Left lung (tissue), 10 donors: ENCODE measurements around the gene CTLA4. TPM values are rescaled to one million over a fixed set of nuclear protein-coding genes. Genes with fewer than 3 reads are reported as not detected.
A peak's percentile ranks its signal among the peaks of the same experiment; 100 is the strongest.

Source experiments
- ATAC-seq: fragments of 200-7000 bp; cut with Tn5 transposase; one replicate; pipeline ENCODE4 v1.9.1; 2020; ENCODE audit warnings: moderate library complexity
- DNase-seq, 4 donors: peaks; one replicate each; pipeline ENCODE4 v3.0.0-alpha.2; 2013 to 2020
- H3K27ac ChIP-seq, 2 donors: fragments of 200-600 bp; sonication (generic) in 1 of 2; one replicate each; pipeline versions ENCODE4 v1.5.0 to v1.8.0; 2020 to 2021
- H3K27me3 ChIP-seq, 2 donors: fragments of 200-600 bp; sonication (generic) in 1 of 2; one replicate each; pipeline versions ENCODE4 v1.5.0 to v1.8.0; 2020 to 2021
- H3K36me3 ChIP-seq, 2 donors: fragments of 200-600 bp; sonication (generic) in 1 of 2; one replicate each; pipeline versions ENCODE4 v1.5.0 to v1.8.0; 2020 to 2021
- H3K4me1 ChIP-seq, 2 donors: fragments of 200-600 bp; one replicate each; pipeline ENCODE4 v1.8.0; 2021
- H3K4me3 ChIP-seq, 2 donors: fragments of 200-600 bp; sonication (generic) in 1 of 2; one replicate each; pipeline versions ENCODE4 v1.5.0 to v1.8.0; 2020 to 2021; ENCODE audit warnings: mild to moderate bottlenecking in 1 of 2
- H3K9me3 ChIP-seq, 2 donors: fragments of 200-600 bp; sonication (generic) in 1 of 2; one replicate each; pipeline versions ENCODE4 v1.5.0 to v1.8.0; 2020 to 2021
- intact Hi-C, 2 donors: fragments of 100-400 bp; cut with DNase I; formaldehyde crosslinking; loops; one replicate each; pipeline versions ENCODE4 v1.11.2 to v1.14.2; 2022
- polyA plus RNA-seq, 6 donors: library from polyadenylated mRNA; unstranded; fragments of 120-200 nt; gene quantifications; one replicate each; pipeline ENCODE4 v1.2.1, GENCODE V29; 2013; ENCODE audit not compliant: insufficient read length in 6 of 6
- total RNA-seq, 2 donors: library from RNA; stranded (reverse); fragmentation: NEBNext Ultra II Directional; extraction: Animal tissue kit (Norgen Biotek cat#: 25700); gene quantifications; one replicate each; pipeline ENCODE4 v1.2.1, GENCODE V29; 2021
- TF ChIP-seq, protein P1 (sequence below), 2 donors: fragments of 200-600 bp; sonication (generic) in 1 of 2; IDR thresholded peaks; one replicate each; pipeline versions ENCODE4 v1.5.0 to v1.8.0; 2021; ENCODE audit warnings: antibody characterized with exemption in 2 of 2
- donor health status: DM: no; HTN: yes; CAD: no.
- donor health status: DM: no; HTN: no; CAD: no.

Gene CTLA4
- total and polyA plus RNA-seq, 8 donors: 0.17 to 1.4 (median 0.40) TPM; not detected in 1

DNA sequence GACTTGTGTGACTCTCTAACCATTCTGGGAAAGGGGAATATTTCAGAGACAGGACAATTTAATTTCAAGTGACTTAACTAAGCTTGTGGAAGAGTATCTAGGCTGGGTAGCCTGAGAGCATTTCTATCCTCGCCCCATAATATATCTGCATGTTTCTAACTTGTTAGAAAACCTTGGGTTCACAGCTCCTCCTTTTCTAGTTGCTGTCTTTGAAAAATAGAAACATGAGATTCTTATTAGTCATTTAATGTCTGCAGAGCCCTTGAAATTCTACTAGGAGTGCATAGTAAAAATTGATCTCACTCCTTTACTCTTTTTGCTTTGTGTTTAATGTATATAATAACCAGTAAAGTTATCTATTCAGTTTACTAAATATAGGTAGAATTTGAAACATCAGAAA is 22.4 kb downstream of the CTLA4 start:
- TF ChIP-seq, protein P1, sequence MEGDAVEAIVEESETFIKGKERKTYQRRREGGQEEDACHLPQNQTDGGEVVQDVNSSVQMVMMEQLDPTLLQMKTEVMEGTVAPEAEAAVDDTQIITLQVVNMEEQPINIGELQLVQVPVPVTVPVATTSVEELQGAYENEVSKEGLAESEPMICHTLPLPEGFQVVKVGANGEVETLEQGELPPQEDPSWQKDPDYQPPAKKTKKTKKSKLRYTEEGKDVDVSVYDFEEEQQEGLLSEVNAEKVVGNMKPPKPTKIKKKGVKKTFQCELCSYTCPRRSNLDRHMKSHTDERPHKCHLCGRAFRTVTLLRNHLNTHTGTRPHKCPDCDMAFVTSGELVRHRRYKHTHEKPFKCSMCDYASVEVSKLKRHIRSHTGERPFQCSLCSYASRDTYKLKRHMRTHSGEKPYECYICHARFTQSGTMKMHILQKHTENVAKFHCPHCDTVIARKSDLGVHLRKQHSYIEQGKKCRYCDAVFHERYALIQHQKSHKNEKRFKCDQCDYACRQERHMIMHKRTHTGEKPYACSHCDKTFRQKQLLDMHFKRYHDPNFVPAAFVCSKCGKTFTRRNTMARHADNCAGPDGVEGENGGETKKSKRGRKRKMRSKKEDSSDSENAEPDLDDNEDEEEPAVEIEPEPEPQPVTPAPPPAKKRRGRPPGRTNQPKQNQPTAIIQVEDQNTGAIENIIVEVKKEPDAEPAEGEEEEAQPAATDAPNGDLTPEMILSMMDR (IDR thresholded peaks at IDR 0.05): no peak
- H3K4me1 ChIP-seq: peaks cover 0 to 35% of the 10 kb centered on the region in 2 donors
- ATAC-seq (no peak), DNase-seq (no peak)
- no peak overlapping the region for H3K4me3 ChIP-seq
- H3K27ac ChIP-seq: no peak overlapping the region
- H3K36me3 ChIP-seq: no peaks in the 10 kb centered on the region
- intact Hi-C loops: no loop called here
- no peaks in the 10 kb centered on the region for H3K9me3 ChIP-seq
- H3K27me3 ChIP-seq: no peaks in the 10 kb centered on the region

DNA sequence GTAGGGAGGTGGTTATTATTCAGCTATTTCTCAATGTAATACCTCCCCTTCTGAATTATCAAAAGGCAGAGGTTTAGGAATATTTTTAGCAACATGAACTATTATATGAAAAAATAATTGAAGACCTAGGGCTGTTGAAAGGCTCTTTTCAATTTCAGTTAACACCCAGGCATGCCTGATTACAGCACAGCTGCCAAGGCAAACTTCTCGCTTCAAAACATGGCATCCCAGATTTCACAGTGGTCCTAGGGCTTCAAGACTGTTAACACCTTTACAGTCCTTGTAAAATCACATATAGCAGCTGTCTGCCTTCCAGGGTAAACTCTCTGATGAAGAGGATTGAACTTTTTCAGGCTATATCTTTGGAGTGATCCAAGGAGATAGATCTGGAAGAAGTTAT is 23.2 kb downstream of the CTLA4 start:
- ATAC-seq: no peak
- Histone ChIP-seq H3K9me3 (no peaks in the 10 kb centered on the region), H3K4me1 (peaks cover 0 to 35% of the 10 kb centered on the region in 2 donors), H3K4me3 (no peak overlapping the region), H3K36me3 (no peaks in the 10 kb centered on the region), H3K27ac (no peak overlapping the region), H3K27me3 (no peaks in the 10 kb centered on the region)
- TF ChIP-seq, protein P1 (IDR thresholded peaks at IDR 0.05): no peak
- intact Hi-C loops: no loop called here
- no peak for DNase-seq

GRCh38 chr2:203891474-203891873 is 23.9 kb downstream of the CTLA4 start:
- Histone ChIP-seq H3K27ac (no peak overlapping the region), H3K36me3 (no peaks in the 10 kb centered on the region), H3K9me3 (no peaks in the 10 kb centered on the region), H3K27me3 (no peaks in the 10 kb centered on the region), H3K4me1 (peaks cover 0 to 30% of the 10 kb centered on the region in 2 donors), H3K4me3 (no peak overlapping the region)
- TF ChIP-seq, protein P1 (IDR thresholded peaks at IDR 0.05): no peak
- intact Hi-C loops: no loop called here
- DNase-seq (no peak), ATAC-seq (peak; percentile 57)

DNA sequence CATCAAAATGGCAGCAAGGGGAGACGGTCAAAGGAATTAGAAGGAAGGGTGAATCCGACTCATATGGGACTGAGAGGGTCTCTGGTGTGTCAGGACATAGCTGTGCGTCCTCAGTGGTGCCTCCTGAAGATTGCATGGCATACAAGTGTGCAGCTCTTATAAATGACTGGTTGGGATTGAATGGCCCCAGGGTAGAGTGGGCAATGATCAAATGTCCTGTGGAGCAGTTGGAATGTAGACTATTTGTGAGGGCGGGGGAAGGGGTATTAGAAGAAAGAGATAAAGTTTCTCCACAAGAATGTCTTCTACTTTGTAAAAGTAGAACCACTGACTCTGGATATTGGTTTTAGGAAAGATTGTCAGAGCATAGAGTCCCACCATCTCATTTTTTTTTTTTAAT is 24.6 kb downstream of the CTLA4 start:
- Histone ChIP-seq H3K9me3 (no peaks in the 10 kb centered on the region), H3K27me3 (no peaks in the 10 kb centered on the region), H3K4me1 (peaks cover 0 to 31% of the 10 kb centered on the region in 2 donors), H3K36me3 (no peaks in the 10 kb centered on the region), H3K4me3 (no peak overlapping the region), H3K27ac (no peak overlapping the region)
- intact Hi-C loops: no loop called here
- DNase-seq (no peak), ATAC-seq (no peak)
- TF ChIP-seq, protein P1 (IDR thresholded peaks at IDR 0.05): no peak

- intact Hi-C loops: no loop called here
- no peaks in the 10 kb centered on the region for H3K27me3 ChIP-seq
- H3K27ac ChIP-seq: no peak overlapping the region
- H3K4me1 ChIP-seq: peaks cover 0 to 26% of the 10 kb centered on the region in 2 donors
- no peak overlapping the region for H3K4me3 ChIP-seq
- no peaks in the 10 kb centered on the region for H3K9me3 ChIP-seq
- DNase-seq: peak in 2 of 4 donors; percentile 73 to 89
- no peaks in the 10 kb centered on the region for H3K36me3 ChIP-seq
- ATAC-seq: peak; percentile 39
- TF ChIP-seq, protein P1 (IDR thresholded peaks at IDR 0.05): no peak
These were observed 25.8 kb downstream of the CTLA4 start for GRCh38 chr2:203893401-203893800.
